ENCODE data around the gene G3BP2. TPM values are rescaled to one million over a fixed set of nuclear protein-coding genes. Genes with fewer than 3 reads are reported as not detected.
A peak's percentile ranks its signal among the peaks of the same experiment; 100 is the strongest.

Gene G3BP2
- total and polyA plus RNA-seq, 2 experiments from 2014 or later: 181 to 210 TPM

- H3K27me3 ChIP-seq: no peaks in the 10 kb centered on the region
- no peak for TF ChIP-seq CTCF (IDR thresholded peaks at IDR 0.05; ENCODE audit: low read depth, low read length)
- DNase-seq (ENCODE audit: low read depth in 1 of 2, low spot score in 1 of 2): no peak
Observed at GRCh38 chr4:75683482-75684155, 10.4 kb upstream of the G3BP2 start.

GRCh38 chr4:75679876-75680575, 6.8 kb upstream of the G3BP2 start:
- H3K27me3 ChIP-seq: no peaks in the 10 kb centered on the region
- H3K36me3 ChIP-seq: no peaks in the 10 kb centered on the region
- no peaks in the 10 kb centered on the region for H3K4me1 ChIP-seq (ENCODE audit: low read depth)
- H3K9me3 ChIP-seq (ENCODE audit: low read depth): no peaks in the 10 kb centered on the region
- no peak for DNase-seq (ENCODE audit: low read depth in 1 of 2, low spot score in 1 of 2)
- peak overlapping the region; percentile 53 for H3K27ac ChIP-seq
- no peak for TF ChIP-seq CTCF (IDR thresholded peaks at IDR 0.05; ENCODE audit: low read depth, low read length)
- H3K4me3 ChIP-seq: no peak overlapping the region

More at GRCh38 chr4:75683482-75684155, 10.4 kb upstream of the G3BP2 start:
- Histone ChIP-seq H3K27ac (no peak overlapping the region), H3K4me3 (no peak overlapping the region), H3K9me3 (ENCODE audit: low read depth) (no peaks in the 10 kb centered on the region), H3K36me3 (no peaks in the 10 kb centered on the region), H3K4me1 (ENCODE audit: low read depth) (no peaks in the 10 kb centered on the region)

- no peak for DNase-seq (ENCODE audit: low read depth in 1 of 2, low spot score in 1 of 2)
- H3K4me1 ChIP-seq (ENCODE audit: low read depth): peaks cover 5% of the 10 kb centered on the region
- no peak overlapping the region for H3K27ac ChIP-seq
Observed at GRCh38 chr4:75678965-75679364, 5.8 kb upstream of the G3BP2 start.

GRCh38 chr4:75678473-75678872, 5.3 kb upstream of the G3BP2 start:
- H3K4me3 ChIP-seq: no peak overlapping the region
- H3K36me3 ChIP-seq: no peaks in the 10 kb centered on the region
- no peaks in the 10 kb centered on the region for H3K9me3 ChIP-seq (ENCODE audit: low read depth)
- no peak for DNase-seq (ENCODE audit: low read depth in 1 of 2, low spot score in 1 of 2)
- H3K27ac ChIP-seq: no peak overlapping the region
- no peak for TF ChIP-seq CTCF (IDR thresholded peaks at IDR 0.05; ENCODE audit: low read depth, low read length)
- no peaks in the 10 kb centered on the region for H3K27me3 ChIP-seq
- peaks cover 6% of the 10 kb centered on the region for H3K4me1 ChIP-seq (ENCODE audit: low read depth)

More at GRCh38 chr4:75678965-75679364, 5.8 kb upstream of the G3BP2 start:
- Histone ChIP-seq H3K9me3 (ENCODE audit: low read depth) (no peaks in the 10 kb centered on the region), H3K36me3 (no peaks in the 10 kb centered on the region), H3K27me3 (no peaks in the 10 kb centered on the region), H3K4me3 (no peak overlapping the region)
- no peak for TF ChIP-seq CTCF (IDR thresholded peaks at IDR 0.05; ENCODE audit: low read depth, low read length)

GRCh38 chr4:75675004-75675531, 1.9 kb upstream of the G3BP2 start:
- Histone ChIP-seq H3K36me3 (no peaks in the 10 kb centered on the region), H3K4me3 (no peak overlapping the region), H3K4me1 (ENCODE audit: low read depth) (peaks cover 21% of the 10 kb centered on the region), H3K9me3 (ENCODE audit: low read depth) (no peaks in the 10 kb centered on the region), H3K27me3 (no peaks in the 10 kb centered on the region), H3K27ac (peak overlapping the region; percentile 97)
- DNase-seq (ENCODE audit: low read depth in 1 of 2, low spot score in 1 of 2): peak in 1 of 2 donors; percentile 27
- TF ChIP-seq CTCF (IDR thresholded peaks at IDR 0.05; ENCODE audit: low read depth, low read length): no peak
